GM10266 (cell line): ENCODE results near the gene NSMCE3.
A peak's percentile ranks its signal among the peaks of the same experiment; 100 is the strongest.

ENCODE experiments used
- DNase-seq: peaks from one replicate; pipeline ENCODE4 v3.0.0; 2012; ENCODE audit errors: extremely low spot score
- CTCF ChIP-seq: IDR thresholded peaks from 2 replicates; pipeline ENCODE4 v1.5.1; 2012; ENCODE audit warnings: mild to moderate bottlenecking, low read depth; ENCODE audit not compliant: control insufficient read depth, insufficient read depth; ENCODE audit errors: missing control alignments

The NSMCE3 gene

DNA sequence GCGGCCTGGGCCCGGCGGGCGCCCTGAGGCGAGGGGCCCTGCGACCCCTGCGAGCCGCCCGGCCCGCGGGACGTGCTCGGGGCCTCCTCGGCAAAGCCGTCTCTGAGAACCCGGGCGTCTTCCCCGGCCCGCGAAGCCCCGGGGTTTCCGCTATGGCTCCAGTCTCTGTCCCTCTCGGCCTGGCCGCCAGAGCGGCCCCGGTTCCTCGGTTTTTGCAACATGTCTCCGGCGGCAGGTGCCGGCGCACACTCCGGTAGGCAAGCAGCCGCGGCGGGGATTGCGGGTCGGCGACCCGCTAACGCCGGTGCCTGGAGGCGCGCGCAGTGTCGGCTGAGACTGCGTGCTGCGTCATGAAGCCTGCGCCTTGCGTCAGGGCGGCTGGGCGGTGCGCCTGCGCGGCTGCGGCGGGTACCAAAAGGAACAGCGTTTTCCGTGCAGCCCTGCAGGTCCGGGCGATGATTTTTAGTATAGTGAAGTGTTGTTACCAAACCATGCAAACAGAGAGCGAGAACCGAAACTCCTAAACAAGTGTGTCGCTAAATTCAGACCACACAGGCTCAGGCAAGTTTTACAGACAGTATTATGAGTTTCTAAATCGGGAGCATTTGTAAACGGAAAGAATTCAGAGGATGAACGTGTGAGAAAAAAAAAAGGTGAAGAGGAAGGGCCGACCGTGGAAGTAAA lies at the start of gene NSMCE3:
NSMCE3 (minus strand) TSS at position 338 of the 684 bp plus-strand sequence; CDS start at position 221, 117 bp downstream.
- TF ChIP-seq CTCF: no peak
- peak; percentile 89 for DNase-seq

GRCh38 chr15:29316422-29316821 lies 46.8 kb upstream of the NSMCE3 start:
- no peak for DNase-seq
- TF ChIP-seq CTCF: no peak

DNA sequence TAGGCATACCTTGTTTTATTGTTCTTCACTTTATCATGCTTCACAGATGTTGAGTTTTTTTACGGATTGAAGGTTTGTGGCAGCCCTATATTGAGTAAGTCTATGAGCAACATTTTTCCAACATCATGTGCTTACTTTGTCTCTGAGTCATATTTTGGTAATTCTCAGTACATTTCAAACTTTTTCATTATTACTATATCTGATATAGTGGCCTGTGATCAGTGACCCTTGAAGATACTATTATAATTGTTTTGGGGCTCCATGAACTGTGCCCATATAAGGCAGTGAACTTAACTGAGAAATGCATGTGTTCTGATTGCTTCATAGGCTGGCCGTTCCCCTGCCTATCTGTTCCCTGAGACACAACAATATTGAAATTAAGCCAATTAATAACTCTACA lies 42.8 kb upstream of the NSMCE3 start:
- no peak for DNase-seq
- TF ChIP-seq CTCF: no peak

GRCh38 chr15:29311696-29312095 lies 42.1 kb upstream of the NSMCE3 start:
- DNase-seq: no peak
- TF ChIP-seq CTCF: no peak

- DNase-seq: peak; percentile 48
- no peak for TF ChIP-seq CTCF
These were observed 39.5 kb upstream of the NSMCE3 start for GRCh38 chr15:29309139-29309538.

DNA sequence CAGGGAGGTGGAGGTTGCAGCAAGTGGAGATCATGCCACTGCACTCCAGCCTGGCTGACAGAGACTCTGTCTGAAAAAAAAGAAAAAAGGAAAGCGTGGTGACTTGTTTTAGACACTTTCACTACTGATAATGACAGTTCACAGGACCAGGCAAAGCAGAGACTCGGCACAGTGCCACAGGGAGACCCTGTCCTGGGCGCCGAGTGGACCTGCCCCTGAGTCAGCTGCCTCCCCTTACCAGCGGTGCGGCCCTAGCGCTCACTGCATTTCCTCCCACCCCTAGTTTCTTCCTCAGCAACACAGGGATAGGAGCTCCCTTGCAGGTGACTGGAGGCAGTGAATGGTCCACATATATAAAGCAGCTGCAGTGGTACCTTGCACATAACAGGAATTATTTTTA lies 38.7 kb upstream of the NSMCE3 start:
- no peak for TF ChIP-seq CTCF
- DNase-seq: no peak

DNA sequence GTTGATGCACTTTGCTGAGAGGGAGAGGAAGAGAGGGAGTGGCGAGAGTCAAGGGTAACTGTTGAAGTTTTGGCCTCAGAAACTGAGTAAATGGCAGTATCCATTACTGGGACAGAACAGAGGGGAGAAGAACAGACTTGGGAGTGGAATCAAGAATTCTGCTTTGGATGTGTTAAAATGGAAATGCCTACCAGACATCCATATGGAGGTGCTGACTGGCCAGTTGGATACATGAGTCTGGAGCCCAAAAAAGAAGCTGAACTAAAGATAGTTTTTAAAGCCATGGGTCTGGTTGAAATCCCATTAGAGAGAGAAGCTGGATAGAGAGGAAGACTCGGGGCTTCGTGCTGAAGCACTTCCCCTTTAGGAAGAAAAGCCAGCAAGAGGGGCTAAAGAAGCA lies 35.9 kb upstream of the NSMCE3 start:
- DNase-seq: no peak
- TF ChIP-seq CTCF: no peak
